Activated CD8-positive, alpha-beta memory T cell treated with anti-CD3 and anti-CD28 coated beads for 24 hours (primary cell): ENCODE measurements around the gene P4HA2.
"Not testable (repeated sequence)": the region's sequence is repeated elsewhere in the genome, so short reads cannot be mapped to it uniquely, and the experiment has no call there.

ENCODE experiments used
- DNase-seq: peaks from one replicate; pipeline ENCODE4 v3.0.0-alpha.2; 2020

Gene P4HA2

GRCh38 chr5:132195727-132196126 is 31.9 kb downstream of the P4HA2 start:
- DNase-seq, result peak; percentile 28

DNA sequence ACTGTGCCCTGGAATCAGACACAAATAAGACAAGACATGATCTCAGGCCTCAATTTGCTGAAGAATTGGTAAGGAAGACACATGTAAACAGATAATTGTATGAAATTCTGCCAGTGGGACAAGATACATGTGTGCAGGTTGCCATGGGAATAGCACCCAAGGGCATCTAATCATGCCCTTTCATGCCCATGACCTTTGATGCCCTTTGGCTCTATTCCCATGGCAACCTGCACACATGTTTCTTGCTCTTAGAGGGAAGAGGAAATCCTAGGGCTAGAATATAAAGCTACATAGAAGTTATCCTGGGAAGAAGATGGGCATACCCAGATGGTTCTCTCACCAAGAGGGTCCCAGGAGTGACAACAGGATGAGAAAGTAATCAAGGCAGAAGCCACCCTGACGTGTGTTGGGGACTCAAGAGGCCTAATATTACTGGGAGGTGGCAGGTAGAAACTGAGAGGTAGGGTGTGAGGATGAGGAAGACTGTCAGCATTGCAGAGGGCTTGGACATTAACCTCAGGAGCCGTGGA is 34.4 kb downstream of the P4HA2 start:
- DNase-seq, result peak; percentile 13

DNA sequence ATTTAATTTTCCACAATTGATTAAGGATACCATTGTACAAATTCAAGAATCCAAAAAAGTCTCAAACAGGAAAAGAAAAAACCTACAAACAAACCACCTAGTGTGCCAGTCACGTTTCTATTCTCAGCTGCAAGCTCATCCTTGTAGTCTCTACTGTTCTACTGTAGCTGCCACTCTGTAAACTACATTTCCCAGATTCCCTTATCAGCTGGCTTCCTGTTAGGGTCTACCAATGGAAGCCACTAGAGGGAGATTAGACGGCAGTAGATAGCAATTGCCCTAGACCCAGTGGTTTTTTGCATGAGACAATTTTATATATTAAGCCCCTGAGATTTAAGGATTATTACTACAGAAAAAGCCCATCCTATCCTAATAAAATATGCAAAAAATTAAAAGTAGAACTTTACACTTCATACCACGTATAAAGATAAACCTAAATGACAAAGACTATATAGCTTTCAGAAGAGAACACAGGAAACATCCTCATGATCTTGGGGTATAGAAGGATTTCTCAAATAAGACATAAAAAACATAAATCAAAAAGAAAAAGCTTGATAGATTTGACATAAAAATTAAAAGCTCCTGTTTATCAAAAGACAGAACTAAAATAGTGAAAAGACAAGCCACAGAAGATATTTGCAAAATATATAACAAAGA is 37.4 kb downstream of the P4HA2 start:
- peak; percentile 26 for DNase-seq

GRCh38 chr5:132184588-132184987 is 43.1 kb downstream of the P4HA2 start:
- DNase-seq, result peak; percentile 42

DNA sequence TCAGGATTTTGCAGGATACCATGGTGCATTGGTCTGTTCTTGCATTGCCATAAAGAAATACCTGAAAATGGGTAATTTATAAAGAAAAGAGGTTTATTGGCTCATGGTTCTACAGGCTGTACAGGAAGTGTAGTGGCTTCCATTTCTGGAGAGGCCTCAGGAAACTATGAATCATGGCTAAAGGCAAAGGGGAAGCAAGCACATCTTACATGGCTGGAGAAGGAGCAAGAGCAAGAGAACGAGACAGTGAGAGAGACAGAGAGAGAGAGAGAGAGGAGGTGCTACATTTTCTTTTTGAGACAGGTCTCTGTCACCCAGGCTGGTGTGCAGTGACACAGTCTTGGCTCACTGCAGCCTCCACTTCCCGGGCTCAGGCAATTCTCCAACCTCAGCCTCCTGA is 43.9 kb downstream of the P4HA2 start:
- DNase-seq, result peak; percentile 43

GRCh38 chr5:132182359-132183040 is 45.2 kb downstream of the P4HA2 start:
- DNase-seq, result peak; percentile 48

DNA sequence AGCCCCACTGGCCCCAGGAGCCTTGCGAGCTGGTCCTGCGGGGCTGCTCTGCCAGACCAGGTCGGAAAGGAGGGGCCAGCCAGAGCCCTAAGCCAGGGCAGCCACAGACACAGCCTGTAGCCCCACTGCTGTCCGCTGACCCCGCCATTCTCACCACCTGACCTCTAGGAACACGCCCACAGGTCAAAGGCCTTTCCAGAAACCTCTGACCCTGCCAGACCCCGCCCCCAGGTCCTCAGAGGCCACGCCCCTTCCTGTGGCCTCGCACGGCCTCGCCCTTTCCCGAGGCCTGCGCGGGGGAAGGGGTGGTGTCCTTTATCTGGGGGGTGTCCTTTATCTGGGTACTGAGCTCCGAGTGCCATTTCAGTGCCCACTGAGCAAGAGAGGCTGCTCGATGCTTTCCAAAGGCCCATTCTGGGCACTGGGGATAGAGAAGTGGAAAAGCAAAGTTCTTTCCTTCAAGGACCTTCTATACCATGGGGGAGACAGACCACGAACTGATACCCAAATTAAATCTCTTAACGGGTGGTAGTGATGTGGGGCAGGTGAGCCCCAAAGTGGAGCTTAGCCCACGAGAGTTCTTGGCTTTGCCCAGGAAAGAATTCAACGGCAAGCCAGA is 46.5 kb downstream of the P4HA2 start:
- peak; percentile 51 for DNase-seq

DNA sequence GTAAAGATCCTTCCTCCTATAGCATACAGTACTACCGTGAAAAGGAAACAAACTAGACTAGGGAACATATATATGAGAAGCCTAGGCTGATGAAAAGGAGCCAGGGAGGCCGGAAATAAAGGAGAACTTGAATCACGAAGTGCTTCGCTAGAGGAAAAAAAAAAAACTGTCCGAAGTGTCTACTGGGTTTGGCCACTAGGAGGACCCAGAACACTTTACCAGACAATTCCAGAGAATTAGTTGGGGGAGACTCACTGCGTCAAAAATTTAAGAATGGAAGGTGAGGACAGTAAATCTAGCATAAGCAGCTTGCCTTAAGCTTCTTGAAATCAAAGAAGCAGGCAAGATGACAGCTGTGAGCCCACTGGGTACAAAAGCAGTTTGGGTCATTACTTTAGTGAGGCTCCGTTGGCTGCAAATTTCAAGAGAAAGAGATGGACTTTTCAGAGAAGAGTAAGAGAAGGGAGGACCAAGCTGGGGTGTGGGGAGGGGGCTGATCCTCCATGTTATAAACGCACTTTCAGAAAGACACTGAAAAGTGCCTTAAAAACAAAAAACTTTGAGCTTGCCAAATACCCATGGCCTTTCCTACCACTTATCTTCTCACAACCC is 47.4 kb downstream of the P4HA2 start:
- peak; percentile 55 for DNase-seq

GRCh38 chr5:132179405-132179804 is 48.2 kb downstream of the P4HA2 start:
- no peak for DNase-seq

DNA sequence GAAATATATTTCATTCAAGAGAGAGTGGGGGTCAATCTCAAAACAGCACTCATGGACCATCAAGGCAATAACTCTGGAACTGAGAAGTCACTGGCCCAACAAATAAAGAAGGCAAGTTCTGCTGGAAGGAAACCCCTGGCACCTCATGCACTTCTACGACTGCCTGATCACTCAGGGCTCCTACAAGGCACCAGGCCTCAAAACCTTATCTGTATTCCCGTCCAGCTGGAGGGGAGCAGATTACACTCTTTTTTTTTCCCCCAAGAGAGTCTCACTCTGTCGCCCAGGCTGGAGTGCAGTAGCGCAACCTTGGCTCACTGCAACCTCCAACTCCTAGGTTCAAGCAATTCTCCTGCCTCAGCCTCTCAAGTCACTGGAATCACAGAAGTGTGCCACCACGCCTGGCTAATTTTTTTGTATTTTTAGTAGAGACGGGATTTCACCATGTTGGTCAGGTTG is 49.9 kb downstream of the P4HA2 start:
- DNase-seq, result peak; percentile 45

DNA sequence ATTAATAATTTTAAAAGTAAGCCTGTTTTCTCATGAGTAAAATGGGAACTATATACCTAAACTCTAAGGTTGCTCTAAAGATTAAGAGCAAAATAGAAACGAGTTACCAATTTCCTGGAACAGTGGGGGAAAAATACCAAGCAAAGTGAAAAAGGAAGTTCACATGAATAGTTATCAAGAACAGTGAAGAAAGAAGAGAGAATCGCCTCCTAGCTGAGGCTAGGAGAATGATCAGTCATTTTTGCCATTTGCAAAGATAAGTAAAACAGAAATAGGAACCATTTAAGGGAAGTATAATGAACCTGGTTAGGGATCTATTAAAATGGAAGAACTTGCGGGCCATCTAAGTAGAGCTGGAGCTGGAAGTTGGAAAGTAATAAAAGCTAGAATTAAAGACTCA is 50.7 kb downstream of the P4HA2 start:
- no peak for DNase-seq

DNA sequence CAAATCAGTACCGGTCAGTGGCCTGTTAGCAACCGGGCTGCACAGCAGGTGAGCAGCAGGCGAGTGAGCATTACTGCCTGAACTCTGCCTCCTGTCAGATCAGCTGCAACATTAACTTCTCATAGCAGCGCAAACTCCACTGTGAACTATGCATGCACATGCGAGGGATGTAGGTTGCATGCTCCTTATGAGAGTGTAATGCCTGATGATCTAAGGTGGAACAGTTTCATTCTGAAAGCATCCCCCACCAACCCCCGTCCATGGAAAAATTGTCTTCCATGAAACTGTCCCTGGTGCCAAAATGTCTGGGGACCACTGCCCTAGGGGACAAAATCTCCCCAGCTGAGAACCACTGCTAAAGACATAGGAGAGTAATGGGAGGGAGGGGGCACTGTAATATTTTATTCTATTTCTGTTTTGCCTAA is 51.1 kb downstream of the P4HA2 start:
- DNase-seq, result no peak

DNA sequence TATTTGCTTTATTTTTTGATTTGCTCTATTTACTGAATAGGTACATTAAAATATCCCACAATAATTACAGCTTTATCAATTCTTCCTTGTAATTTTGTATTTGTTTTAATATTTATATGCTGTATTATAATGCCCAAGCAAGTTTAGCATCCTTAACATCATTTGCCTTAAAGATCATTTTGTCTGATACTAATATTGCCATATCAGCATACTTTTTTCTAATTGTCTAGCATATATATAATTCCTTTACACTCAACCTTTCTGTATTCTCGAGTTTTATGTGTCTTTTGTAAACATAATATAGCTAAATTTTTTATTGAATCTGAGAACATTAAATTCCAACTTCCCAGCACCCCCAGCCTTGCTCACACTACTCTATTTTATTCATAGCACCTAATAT is 64.7 kb downstream of the P4HA2 start:
- DNase-seq, result no peak

GRCh38 chr5:132161574-132162326 is 65.9 kb downstream of the P4HA2 start:
- not testable (repeated sequence) for DNase-seq

DNA sequence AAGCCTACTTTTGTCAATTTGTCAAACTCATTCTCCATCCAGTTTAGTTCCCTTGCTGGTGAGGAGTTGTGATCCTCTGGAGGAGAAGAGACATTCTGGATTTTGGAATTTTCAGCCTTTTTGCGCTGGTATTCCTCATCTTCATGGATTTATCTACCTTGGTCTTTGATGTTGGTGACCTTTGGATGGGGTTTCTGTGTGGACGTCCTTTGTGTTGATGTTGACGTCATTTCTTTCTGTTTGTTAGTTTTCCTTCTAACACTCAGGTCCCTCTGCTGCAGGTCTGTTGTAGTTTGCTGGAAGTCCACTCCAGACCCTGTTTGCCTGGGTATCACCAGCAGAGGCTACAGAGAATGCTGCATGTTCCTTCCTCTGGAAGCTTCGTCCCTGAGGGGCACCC is 71.2 kb downstream of the P4HA2 start:
- no peak for DNase-seq

- DNase-seq, result no peak
These were observed 77.1 kb downstream of the P4HA2 start for GRCh38 chr5:132150565-132150964.

DNA sequence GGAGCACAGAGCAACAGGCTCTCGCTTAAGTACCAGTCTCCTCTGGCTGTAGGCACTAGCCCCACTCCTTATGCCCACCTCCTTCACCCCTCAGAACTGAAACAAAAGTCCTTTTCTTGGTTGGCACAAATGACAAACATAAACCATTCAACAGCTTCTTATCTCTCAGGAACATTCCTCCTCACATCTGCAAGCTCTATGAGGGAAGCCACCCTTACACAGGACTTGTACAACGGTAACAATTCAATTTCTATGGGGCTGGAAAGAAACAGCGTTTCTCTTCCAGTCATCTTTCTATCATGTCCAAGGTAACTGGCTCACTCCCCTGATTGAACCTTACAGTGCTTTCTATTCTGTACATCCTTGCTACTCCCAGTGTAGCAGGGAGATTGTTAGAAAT is 80.0 kb downstream of the P4HA2 start:
- DNase-seq, result no peak

GRCh38 chr5:132145326-132145725 is 82.3 kb downstream of the P4HA2 start:
- DNase-seq, result not testable (repeated sequence)

GRCh38 chr5:132143148-132143547 is 84.5 kb downstream of the P4HA2 start:
- no peak for DNase-seq

DNA sequence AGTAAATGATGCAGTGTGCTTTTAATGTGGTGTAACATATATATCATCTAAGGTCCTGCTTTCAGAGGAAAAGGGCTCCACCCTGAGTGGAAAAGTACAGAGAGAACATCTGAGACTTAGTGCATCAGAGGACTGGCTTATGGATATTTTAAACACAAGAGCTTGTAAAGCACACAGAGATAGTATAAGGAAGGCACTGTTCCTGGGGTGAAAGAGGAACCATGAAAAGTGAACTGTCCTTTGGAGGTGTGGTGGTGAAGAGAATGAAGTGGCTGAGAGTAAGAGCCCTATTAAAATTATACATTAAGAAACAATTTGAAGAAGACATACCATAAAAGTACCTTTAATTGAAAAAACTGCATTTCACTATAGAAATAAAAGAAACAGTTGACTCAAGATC is 85.2 kb downstream of the P4HA2 start:
- no peak for DNase-seq
